ENCODE measurements around the gene MXD1.

DNA sequence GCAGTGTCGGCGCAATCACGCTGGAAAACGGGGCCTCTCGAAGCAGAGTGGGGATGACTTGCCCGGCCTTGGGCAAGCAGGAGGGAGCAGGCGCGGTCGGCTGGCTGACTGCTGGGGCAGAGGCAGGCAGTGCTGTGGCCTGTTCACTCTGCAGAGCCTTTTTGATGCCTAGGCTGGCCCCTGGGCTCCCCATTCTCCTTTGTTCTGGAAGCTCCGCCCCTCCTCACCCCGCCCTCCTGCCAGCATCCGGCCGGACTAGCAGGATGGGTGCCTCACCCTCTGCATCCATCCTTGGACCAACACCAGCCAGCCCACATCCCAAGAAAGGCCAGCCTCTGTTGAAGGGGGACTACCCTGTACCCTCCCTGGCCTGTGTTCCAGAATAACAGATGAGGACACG is 46.6 kb downstream of the MXD1 start, which contains the start of gene ASPRV1:
- TF ChIP-seq, protein P1, sequence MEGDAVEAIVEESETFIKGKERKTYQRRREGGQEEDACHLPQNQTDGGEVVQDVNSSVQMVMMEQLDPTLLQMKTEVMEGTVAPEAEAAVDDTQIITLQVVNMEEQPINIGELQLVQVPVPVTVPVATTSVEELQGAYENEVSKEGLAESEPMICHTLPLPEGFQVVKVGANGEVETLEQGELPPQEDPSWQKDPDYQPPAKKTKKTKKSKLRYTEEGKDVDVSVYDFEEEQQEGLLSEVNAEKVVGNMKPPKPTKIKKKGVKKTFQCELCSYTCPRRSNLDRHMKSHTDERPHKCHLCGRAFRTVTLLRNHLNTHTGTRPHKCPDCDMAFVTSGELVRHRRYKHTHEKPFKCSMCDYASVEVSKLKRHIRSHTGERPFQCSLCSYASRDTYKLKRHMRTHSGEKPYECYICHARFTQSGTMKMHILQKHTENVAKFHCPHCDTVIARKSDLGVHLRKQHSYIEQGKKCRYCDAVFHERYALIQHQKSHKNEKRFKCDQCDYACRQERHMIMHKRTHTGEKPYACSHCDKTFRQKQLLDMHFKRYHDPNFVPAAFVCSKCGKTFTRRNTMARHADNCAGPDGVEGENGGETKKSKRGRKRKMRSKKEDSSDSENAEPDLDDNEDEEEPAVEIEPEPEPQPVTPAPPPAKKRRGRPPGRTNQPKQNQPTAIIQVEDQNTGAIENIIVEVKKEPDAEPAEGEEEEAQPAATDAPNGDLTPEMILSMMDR (IDR thresholded peaks at IDR 0.05; ENCODE audit: low read length) = no peak
- TF ChIP-seq EZH2phosphoT487 (IDR thresholded peaks at IDR 0.05; ENCODE audit: low read length) = no peak

All from MM.1S (cell line).